H1 (cell line): ENCODE measurements around the gene CYB5R3. TPM values are rescaled to one million over a fixed set of nuclear protein-coding genes. Genes with fewer than 3 reads are reported as not detected.

Experiments used
- CBX5 ChIP-seq: fragments of 300-800, 300-1000 bp; sonication (generic); IDR thresholded peaks from 2 replicates; pipeline ENCODE4 v1.7.1; 2016; ENCODE audit warnings: antibody characterized with exemption, low read length, low read depth
- CHD2 ChIP-seq: IDR thresholded peaks from 2 replicates; pipeline ENCODE4 v1.6.1; 2012; ENCODE audit warnings: low read length, improper control_type of control experiment
- CTCF ChIP-seq, 3 experiments: IDR thresholded peaks; 1 replicate in 2 of 3; 2 replicates in 1 of 3; pipeline versions ENCODE4 v1.5.1 to v1.6.1; 2011; ENCODE audit warnings: low read length in 3 of 3, mild to moderate bottlenecking in 3 of 3, inconsistent platforms in 2 of 3, low read depth in 1 of 3, moderate library complexity in 1 of 3; ENCODE audit not compliant: insufficient read depth in 1 of 3; ENCODE audit errors: control extremely low read depth in 1 of 3
- EZH2 ChIP-seq: fragments of 200-600 bp; sonication (generic); IDR thresholded peaks from 2 replicates; pipeline ENCODE4 v1.7.1; 2012; ENCODE audit warnings: low read depth, mild to moderate bottlenecking, moderate library complexity, low read length, inconsistent platforms; ENCODE audit not compliant: severe bottlenecking
- FOSL1 ChIP-seq: IDR thresholded peaks from 2 replicates; pipeline ENCODE4 v1.6.1; 2011; ENCODE audit warnings: mild to moderate bottlenecking, low read depth, low read length, moderate library complexity; ENCODE audit not compliant: insufficient read depth
- GABPA ChIP-seq: IDR thresholded peaks from 2 replicates; pipeline ENCODE4 v1.6.1; 2011; ENCODE audit warnings: mild to moderate bottlenecking, low read length, moderate library complexity, borderline replicate concordance; ENCODE audit not compliant: insufficient read depth
- MAFK ChIP-seq: IDR thresholded peaks from 2 replicates; pipeline ENCODE4 v1.6.1; 2012; ENCODE audit warnings: low read depth, mild to moderate bottlenecking, improper control_type of control experiment, low read length
- PHF8 ChIP-seq: fragments of 200-600 bp; sonication (generic); conservative IDR thresholded peaks from 2 replicates; pipeline ENCODE4 v1.7.1; 2012; ENCODE audit warnings: low read depth, mild to moderate bottlenecking, inconsistent platforms, low read length, moderate library complexity
- RAD21 ChIP-seq, 2 experiments: IDR thresholded peaks in 1 of 2; conservative IDR thresholded peaks in 1 of 2; 2 replicates each; pipeline ENCODE4 v1.6.1; 2011; ENCODE audit warnings: low read depth in 2 of 2, low read length in 2 of 2, improper control_type of control experiment in 1 of 2, inconsistent platforms in 1 of 2, mild to moderate bottlenecking in 1 of 2, moderate library complexity in 1 of 2
- SAP30 ChIP-seq: fragments of 300-600 bp; sonication (generic); IDR thresholded peaks from 2 replicates; pipeline ENCODE4 v1.7.1; 2012; ENCODE audit warnings: low read length, moderate library complexity, mild to moderate bottlenecking, inconsistent platforms; ENCODE audit not compliant: insufficient read depth, insufficient replicate concordance
- SIRT6 ChIP-seq: IDR thresholded peaks from one replicate; pipeline ENCODE4 v1.7.1; 2012; ENCODE audit warnings: low read length, inconsistent platforms
- SP1 ChIP-seq: IDR thresholded peaks from 2 replicates; pipeline ENCODE4 v1.6.1; 2011; ENCODE audit warnings: low read depth, low read length
- SUZ12 ChIP-seq: fragments of 200-600 bp; sonication (generic); IDR thresholded peaks from 2 replicates; pipeline ENCODE4 v1.6.1; 2012; ENCODE audit warnings: mild to moderate bottlenecking, inconsistent platforms, low read length, moderate library complexity, mixed read lengths
- TAF1 ChIP-seq: IDR thresholded peaks from 2 replicates; pipeline ENCODE4 v1.6.1; 2011; ENCODE audit warnings: mild to moderate bottlenecking, low read depth, low read length
- polyA plus RNA-seq, 7 experiments: library from polyadenylated mRNA; depleted of rRNA in 3 of 7; stranded (reverse) in 5 of 7; unstranded in 2 of 7; fragments of >200 nt in 5 of 7; fragments of 200-250 nt in 2 of 7; gene quantifications; 1 replicate in 5 of 7; 2 replicates in 1 of 7; 4 replicates in 1 of 7; pipeline versions ENCODE4 v1.2.1 to v1.2.3, GENCODE V29; 2011 to 2013; ENCODE audit warnings: missing spikeins in 2 of 7, mixed read lengths in 2 of 7
- total RNA-seq: library from RNA; stranded (reverse); fragmentation: NEBNext Ultra II Directional; extraction: Animal tissue kit (Norgen Biotek cat#: 25700); gene quantifications from 2 replicates; pipeline ENCODE4 v1.2.1, GENCODE V29; 2021
- TF ChIP-seq, protein P1 (sequence below): IDR thresholded peaks from 2 replicates; pipeline ENCODE4 v1.6.1; 2012; ENCODE audit warnings: low read length, inconsistent platforms
- TF ChIP-seq, protein P2 (sequence below): IDR thresholded peaks from 2 replicates; pipeline ENCODE4 v1.6.1; 2012; ENCODE audit warnings: inconsistent platforms

The CYB5R3 gene
- total and polyA plus RNA-seq, 2 of the 8 experiments (the other 6 are each of a cell fraction or from before 2014, with no cell fraction given): 75.3 to 113 TPM

DNA sequence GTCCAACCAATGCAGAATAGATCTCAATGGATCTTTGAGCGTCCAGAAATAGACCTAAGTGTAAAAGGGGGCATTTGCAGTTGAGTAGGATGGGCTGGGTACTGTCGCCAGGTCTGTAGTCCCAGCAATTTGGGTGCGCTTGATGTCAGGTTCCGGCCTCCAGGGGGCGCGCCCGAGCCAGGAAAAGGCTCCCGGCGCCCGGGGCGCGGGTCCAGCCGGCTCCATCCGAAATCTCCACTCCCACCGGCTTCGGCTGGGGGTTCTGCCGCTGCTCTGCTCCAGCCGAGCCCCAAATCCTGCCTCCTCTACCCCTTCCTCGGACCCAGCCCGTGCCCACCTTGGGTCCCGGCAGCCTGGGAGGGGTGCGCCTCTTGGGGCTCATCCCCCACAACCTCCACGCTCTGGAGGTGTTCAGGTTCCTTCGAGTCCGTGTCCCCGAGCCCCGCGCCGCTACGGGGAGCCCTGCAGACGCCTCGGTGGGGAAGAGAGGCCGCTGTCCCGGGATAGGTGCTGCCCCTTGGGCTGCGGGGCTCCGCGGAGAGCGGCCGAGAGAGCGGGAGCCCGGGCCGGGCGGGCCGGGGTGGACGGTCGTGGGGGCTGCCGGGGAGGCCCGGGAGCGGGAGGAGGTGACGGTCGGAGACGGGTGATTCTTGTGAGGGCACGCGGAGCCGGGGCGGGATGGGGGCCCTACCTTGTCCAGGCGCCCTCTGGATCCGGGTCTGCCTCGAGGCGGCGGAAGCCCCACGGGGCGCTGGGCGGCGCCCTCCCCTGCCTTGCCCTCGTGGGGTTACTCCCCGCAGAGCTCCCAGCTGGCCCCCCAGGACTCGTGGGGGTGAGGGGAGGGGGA is 13.0 kb upstream of the CYB5R3 start (continued):
- TF ChIP-seq FOSL1 (no peak), MAFK (no peak), EZH2 (peak; percentile 42), SIRT6 (no peak), PHF8 (no peak; the same call in 1 of the 2 replicates), SAP30 (no peak), TAF1 (no peak), SP1 (no peak), SUZ12 (peak; percentile 22; the same call in 1 of the 2 replicates), CTCF (IDR thresholded peaks at IDR 0.05; ENCODE audit: control extremely low read depth in 1 of 3, insufficient read depth in 1 of 3, low read depth in 1 of 3, low read length in 3 of 3) (peak; percentile 71 to 89 (median 72)), GABPA (no peak), RAD21 (IDR thresholded peaks at IDR 0.05 in 1 of 2, conservative IDR thresholded peaks at IDR 0.05 in 1 of 2; ENCODE audit: low read depth in 2 of 2, low read length in 2 of 2) (peak; percentile 78 to 80), CHD2 (no peak), CBX5 (no peak)
- TF ChIP-seq, protein P1, sequence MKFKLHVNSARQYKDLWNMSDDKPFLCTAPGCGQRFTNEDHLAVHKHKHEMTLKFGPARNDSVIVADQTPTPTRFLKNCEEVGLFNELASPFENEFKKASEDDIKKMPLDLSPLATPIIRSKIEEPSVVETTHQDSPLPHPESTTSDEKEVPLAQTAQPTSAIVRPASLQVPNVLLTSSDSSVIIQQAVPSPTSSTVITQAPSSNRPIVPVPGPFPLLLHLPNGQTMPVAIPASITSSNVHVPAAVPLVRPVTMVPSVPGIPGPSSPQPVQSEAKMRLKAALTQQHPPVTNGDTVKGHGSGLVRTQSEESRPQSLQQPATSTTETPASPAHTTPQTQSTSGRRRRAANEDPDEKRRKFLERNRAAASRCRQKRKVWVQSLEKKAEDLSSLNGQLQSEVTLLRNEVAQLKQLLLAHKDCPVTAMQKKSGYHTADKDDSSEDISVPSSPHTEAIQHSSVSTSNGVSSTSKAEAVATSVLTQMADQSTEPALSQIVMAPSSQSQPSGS: no peak
- TF ChIP-seq, protein P2, sequence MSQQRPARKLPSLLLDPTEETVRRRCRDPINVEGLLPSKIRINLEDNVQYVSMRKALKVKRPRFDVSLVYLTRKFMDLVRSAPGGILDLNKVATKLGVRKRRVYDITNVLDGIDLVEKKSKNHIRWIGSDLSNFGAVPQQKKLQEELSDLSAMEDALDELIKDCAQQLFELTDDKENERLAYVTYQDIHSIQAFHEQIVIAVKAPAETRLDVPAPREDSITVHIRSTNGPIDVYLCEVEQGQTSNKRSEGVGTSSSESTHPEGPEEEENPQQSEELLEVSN: peak; percentile 94
